Measurements from ENCODE around the gene NFIB. TPM values are rescaled to one million over a fixed set of nuclear protein-coding genes. Genes with fewer than 3 reads are reported as not detected.

The NFIB gene
- polyA plus RNA-seq, 3 donors, result not detected

DNA sequence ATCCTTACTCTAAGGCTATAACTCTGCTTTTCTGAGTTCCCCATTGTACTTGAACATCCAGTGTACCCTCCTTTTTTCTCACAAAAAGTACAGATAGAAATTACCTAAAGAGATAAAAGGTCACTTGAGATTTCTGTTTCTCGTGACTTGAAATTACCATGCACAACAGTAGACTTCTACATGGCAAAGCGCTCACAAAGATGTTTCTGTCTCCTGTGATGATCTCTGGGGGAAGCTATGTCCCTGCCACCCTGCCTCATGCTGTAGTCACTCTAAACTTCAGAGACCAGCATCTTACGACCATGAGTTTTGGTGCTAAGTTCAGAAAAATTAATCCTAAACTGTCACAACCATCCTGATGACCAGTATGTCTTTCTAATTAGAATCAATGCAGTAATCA lies 36.2 kb downstream of the NFIB start:
- Histone ChIP-seq H3K4me1 (ENCODE audit: control insufficient read depth in 1 of 2, insufficient read depth in 2 of 2, low read length in 2 of 2) (no peaks in the 10 kb centered on the region), H3K27ac (ENCODE audit: low read depth in 1 of 2, low read length in 2 of 2) (no peak overlapping the region), H3K9ac (ENCODE audit: insufficient read depth, low read length, poor library complexity, severe bottlenecking) (no peak overlapping the region), H4K20me1 (ENCODE audit: insufficient read depth, low read length) (no peaks in the 10 kb centered on the region), H3K4me2 (replicated peaks; ENCODE audit: extremely low read depth, low read length, poor library complexity, severe bottlenecking) (no peak overlapping the region), H3K4me3 (replicated peaks in 1 of 3; ENCODE audit: low read depth in 2 of 3, low read length in 3 of 3) (no peak overlapping the region), H3K27me3 (ENCODE audit: control insufficient read depth in 2 of 2, insufficient read depth in 2 of 2, low read length in 2 of 2) (peaks cover 0 to 4% of the 10 kb centered on the region in 2 donors), H3K36me3 (replicated peaks in 1 of 2; ENCODE audit: control insufficient read depth in 1 of 2, insufficient read depth in 2 of 2, low read length in 2 of 2) (no peaks in the 10 kb centered on the region), H3K79me2 (ENCODE audit: insufficient read depth, low read length) (no peaks in the 10 kb centered on the region), H2AFZ (ENCODE audit: insufficient read depth, low read depth, low read length, poor library complexity, severe bottlenecking) (no peak overlapping the region), H3K9me3 (replicated peaks in 1 of 2; ENCODE audit: control insufficient read depth in 1 of 2, insufficient read depth in 1 of 2, low read length in 2 of 2) (no peaks in the 10 kb centered on the region)
- Mint-ChIP-seq H3K4me3 (no peak overlapping the region), H3K27me3 (ENCODE audit: low read depth in 3 of 3) (peaks cover 4 to 9% (median 6%) of the 10 kb centered on the region in 3 donors), H3K27ac (no peak overlapping the region), H3K9me3 (peaks cover 0 to 4% (median 0%) of the 10 kb centered on the region in 7 donors), H3K4me1 (no peaks in the 10 kb centered on the region), H3K36me3 (no peaks in the 10 kb centered on the region)
- intact Hi-C loops (cut with micrococcal nuclease), result no loop called here
- no peak for DNase-seq
- TF ChIP-seq, protein P1, sequence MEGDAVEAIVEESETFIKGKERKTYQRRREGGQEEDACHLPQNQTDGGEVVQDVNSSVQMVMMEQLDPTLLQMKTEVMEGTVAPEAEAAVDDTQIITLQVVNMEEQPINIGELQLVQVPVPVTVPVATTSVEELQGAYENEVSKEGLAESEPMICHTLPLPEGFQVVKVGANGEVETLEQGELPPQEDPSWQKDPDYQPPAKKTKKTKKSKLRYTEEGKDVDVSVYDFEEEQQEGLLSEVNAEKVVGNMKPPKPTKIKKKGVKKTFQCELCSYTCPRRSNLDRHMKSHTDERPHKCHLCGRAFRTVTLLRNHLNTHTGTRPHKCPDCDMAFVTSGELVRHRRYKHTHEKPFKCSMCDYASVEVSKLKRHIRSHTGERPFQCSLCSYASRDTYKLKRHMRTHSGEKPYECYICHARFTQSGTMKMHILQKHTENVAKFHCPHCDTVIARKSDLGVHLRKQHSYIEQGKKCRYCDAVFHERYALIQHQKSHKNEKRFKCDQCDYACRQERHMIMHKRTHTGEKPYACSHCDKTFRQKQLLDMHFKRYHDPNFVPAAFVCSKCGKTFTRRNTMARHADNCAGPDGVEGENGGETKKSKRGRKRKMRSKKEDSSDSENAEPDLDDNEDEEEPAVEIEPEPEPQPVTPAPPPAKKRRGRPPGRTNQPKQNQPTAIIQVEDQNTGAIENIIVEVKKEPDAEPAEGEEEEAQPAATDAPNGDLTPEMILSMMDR (IDR thresholded peaks at IDR 0.05), result no peak
- 100% methylated on average over 1 of the region's 3 CpGs for WGBS (ENCODE audit: insufficient coverage)

DNA sequence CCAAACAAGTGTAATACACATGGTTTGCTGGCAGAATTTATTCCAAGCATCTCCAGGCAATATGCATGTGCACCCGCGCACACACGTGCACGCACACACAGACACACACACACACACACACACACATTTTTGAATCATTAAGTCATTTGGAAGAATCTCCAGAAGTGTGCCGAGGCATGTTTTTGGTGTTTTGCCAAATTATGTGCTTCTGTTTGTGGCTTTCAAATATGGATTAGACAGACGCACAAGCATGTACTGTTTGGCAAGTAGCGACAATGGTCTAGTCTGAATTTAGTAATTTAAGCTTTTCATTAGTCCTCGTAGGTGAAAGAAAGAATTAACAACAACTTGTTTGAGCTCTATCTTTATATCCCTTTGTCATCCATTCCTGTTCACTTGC lies 36.7 kb downstream of the NFIB start:
- Histone ChIP-seq H3K9me3 (replicated peaks in 1 of 2; ENCODE audit: control insufficient read depth in 1 of 2, insufficient read depth in 1 of 2, low read length in 2 of 2) (no peaks in the 10 kb centered on the region), H4K20me1 (ENCODE audit: insufficient read depth, low read length) (no peaks in the 10 kb centered on the region), H3K9ac (ENCODE audit: insufficient read depth, low read length, poor library complexity, severe bottlenecking) (no peak overlapping the region), H3K27ac (ENCODE audit: low read depth in 1 of 2, low read length in 2 of 2) (no peak overlapping the region), H3K4me2 (replicated peaks; ENCODE audit: extremely low read depth, low read length, poor library complexity, severe bottlenecking) (no peak overlapping the region), H3K79me2 (ENCODE audit: insufficient read depth, low read length) (no peaks in the 10 kb centered on the region), H3K36me3 (replicated peaks in 1 of 2; ENCODE audit: control insufficient read depth in 1 of 2, insufficient read depth in 2 of 2, low read length in 2 of 2) (no peaks in the 10 kb centered on the region), H3K27me3 (ENCODE audit: control insufficient read depth in 2 of 2, insufficient read depth in 2 of 2, low read length in 2 of 2) (peaks cover 0 to 4% of the 10 kb centered on the region in 2 donors), H3K4me1 (ENCODE audit: control insufficient read depth in 1 of 2, insufficient read depth in 2 of 2, low read length in 2 of 2) (no peaks in the 10 kb centered on the region), H3K4me3 (replicated peaks in 1 of 3; ENCODE audit: low read depth in 2 of 3, low read length in 3 of 3) (no peak overlapping the region), H2AFZ (ENCODE audit: insufficient read depth, low read depth, low read length, poor library complexity, severe bottlenecking) (no peak overlapping the region)
- intact Hi-C loops (cut with micrococcal nuclease), result no loop called here
- no peaks in the 10 kb centered on the region for H3K4me1 Mint-ChIP-seq
- no peak overlapping the region for H3K27ac Mint-ChIP-seq
- TF ChIP-seq, protein P1 (IDR thresholded peaks at IDR 0.05), result no peak
- H3K36me3 Mint-ChIP-seq, result no peaks in the 10 kb centered on the region
- DNase-seq, result no peak
- peaks cover 0 to 4% (median 0%) of the 10 kb centered on the region in 7 donors for H3K9me3 Mint-ChIP-seq
- no peak overlapping the region for H3K4me3 Mint-ChIP-seq
- no CpG with 5 or more reads among the region's 8 CpGs for WGBS (ENCODE audit: insufficient coverage)
- H3K27me3 Mint-ChIP-seq (ENCODE audit: low read depth in 3 of 3), result peaks cover 4 to 9% (median 6%) of the 10 kb centered on the region in 3 donors

All from CD14-positive monocyte (primary cell).